GM18868 (cell line): Measurements from ENCODE around the gene FHIT.

Source experiments
- ATAC-seq: cut with Tn5 transposase; IDR thresholded peaks from one replicate; pipeline ENCODE4 v1.9.1; 2021; ENCODE audit warnings: mild to moderate bottlenecking, moderate library complexity; ENCODE audit not compliant: unreplicated experiment

Gene FHIT

GRCh38 chr3:59798372-59799086 is 1452.7 kb downstream of the FHIT start:
- ATAC-seq = no peak

GRCh38 chr3:59797533-59797932 is 1453.7 kb downstream of the FHIT start:
- no peak for ATAC-seq

GRCh38 chr3:59796456-59796855 is 1454.8 kb downstream of the FHIT start:
- ATAC-seq = no peak

DNA sequence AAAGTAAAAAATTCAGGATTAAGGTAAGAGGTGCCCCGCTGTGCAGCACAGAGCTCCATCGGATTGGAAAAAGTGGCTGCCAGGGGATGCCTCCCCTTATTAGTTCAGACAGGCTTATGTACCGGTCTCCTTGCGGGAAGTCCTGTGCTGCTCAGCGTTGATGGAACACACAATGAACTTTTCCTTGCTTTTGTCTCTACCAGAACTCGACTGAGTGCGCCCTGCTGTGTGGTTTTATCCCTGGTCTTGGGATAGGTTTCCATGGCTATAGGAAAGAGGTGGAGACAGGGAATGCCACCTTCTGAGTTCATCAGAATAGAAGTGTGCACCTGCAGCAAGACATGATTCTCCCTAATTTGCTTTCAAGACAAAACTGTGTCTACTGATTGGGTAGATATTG is 1455.5 kb downstream of the FHIT start:
- no peak for ATAC-seq

- ATAC-seq = no peak
These were observed 1457.3 kb downstream of the FHIT start for GRCh38 chr3:59793976-59794375.

GRCh38 chr3:59791774-59792308 is 1459.4 kb downstream of the FHIT start:
- no peak for ATAC-seq

GRCh38 chr3:59790241-59790640 is 1461.0 kb downstream of the FHIT start:
- no peak for ATAC-seq

DNA sequence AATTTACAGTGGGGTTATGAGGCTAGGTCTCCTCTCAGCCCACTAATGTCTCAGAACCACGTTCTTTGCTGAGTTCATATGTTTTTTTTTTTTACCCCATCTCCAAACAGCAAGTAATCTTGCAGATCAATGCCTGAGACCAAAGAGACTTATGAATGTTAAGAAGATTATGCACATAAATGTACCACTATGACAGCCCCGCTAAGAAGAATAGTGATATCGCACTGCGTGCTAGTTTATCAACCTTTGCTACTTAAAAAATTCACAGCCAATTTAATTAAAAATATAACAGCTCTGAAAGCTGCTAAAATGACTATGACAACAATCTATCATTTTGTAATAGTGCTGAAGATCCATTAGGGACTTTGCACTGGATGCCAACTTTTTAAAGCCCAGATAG is 1462.5 kb downstream of the FHIT start:
- no peak for ATAC-seq

DNA sequence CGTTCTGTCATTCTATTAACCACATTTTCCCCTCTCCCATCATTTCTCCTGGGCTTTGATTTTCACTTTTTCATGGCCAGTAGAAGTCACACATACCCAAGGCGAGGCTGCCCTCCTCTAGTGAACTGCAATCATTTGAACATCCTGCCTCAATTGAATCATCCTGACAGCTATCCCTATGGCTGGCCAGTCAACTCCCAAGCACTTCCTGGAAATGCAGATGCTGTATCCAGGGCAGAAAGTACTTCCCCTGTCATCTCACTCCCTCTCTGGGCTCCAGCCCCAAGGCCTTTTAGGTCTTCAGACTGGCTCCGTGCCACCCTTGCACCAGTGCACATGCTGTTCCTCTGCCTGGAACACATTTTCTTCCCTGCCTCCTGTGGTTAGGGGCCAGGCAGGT is 1463.1 kb downstream of the FHIT start:
- ATAC-seq = no peak

DNA sequence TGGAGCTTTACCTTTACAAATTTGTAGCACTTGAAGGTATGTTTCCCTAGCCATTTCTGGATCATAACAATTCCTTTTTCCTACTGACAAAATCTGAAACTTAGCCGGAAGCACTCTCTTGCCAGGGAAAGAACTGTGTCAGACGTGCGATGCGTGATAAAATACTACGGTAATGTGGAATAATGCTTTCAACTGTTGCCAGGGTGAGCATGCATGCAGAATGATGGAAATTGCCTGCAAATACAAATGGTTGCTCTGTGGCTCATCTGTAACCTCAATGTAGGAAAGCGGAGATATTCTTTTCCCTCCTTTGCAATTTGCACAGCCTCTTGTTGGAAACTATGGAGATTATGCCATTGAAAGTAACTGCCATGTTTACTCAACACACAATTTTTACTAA is 1464.9 kb downstream of the FHIT start:
- ATAC-seq = no peak

- no peak for ATAC-seq
These were observed 1467.1 kb downstream of the FHIT start for GRCh38 chr3:59784164-59784563.

- ATAC-seq = no peak
These were observed 1467.7 kb downstream of the FHIT start for GRCh38 chr3:59783468-59783988.

DNA sequence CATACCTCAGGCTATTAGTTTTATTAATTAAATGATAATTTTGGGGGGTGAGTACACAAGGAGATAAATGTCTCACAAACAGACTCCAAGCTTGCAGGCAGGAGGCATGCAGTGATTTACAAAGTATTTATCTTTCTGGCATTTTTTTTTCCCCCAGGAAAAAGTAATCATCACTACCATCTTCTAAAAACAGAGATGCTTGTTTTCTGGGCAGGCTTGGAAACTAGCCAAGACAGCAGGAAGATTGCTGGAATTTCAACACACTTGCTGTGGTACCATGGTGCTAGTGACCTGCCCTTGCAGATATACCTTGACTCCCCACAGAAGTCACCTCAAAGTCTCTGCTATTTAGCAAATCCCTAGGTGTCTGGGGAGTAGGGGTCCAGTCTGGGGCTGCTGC is 1468.6 kb downstream of the FHIT start:
- no peak for ATAC-seq

GRCh38 chr3:59780209-59780608 is 1471.0 kb downstream of the FHIT start:
- ATAC-seq = no peak

GRCh38 chr3:59779260-59779659 is 1472.0 kb downstream of the FHIT start:
- no peak for ATAC-seq

GRCh38 chr3:59777667-59778077 is 1473.6 kb downstream of the FHIT start:
- no peak for ATAC-seq

DNA sequence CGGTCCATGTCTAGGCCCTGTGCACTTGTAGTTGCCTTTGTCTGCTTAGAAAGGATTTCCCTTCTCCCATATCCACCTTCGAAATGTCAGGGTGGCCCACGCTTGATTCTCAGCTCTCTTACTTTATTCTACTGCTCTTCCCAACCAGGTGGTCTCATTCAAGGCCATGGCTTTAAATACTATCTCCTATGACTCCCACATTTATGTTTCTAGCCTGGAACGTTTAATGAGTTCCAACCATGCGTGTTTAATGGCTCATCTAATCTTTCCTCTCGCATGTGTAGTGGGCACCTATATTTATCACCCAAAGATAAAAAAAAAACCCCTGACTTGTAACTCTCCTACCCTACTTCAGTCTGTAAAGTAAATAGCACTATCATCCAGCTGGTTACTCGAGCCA is 1474.2 kb downstream of the FHIT start:
- ATAC-seq = no peak

GRCh38 chr3:59775761-59776325 is 1475.4 kb downstream of the FHIT start:
- no peak for ATAC-seq

- no peak for ATAC-seq
These were observed 1476.1 kb downstream of the FHIT start for GRCh38 chr3:59775106-59775505.

DNA sequence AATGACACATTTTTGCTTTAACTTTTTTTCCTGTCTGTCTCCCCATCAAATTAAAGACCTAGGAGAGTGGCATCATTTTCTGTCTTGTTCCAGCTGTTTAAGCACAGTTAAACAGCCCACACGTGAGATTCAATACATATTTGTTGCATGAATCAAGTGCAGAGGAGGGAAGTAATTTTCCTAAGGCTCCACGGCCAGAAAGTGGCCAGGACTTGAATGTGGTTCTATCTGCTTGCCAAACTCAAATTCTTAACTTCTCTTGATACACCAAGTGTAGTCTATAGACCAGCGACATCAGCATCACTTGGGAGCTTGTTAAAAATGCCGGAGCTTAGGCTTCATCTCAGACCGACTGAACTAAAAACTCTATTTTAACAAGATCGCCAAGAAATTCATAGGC is 1476.6 kb downstream of the FHIT start:
- no peak for ATAC-seq

- no peak for ATAC-seq
These were observed 1477.3 kb downstream of the FHIT start for GRCh38 chr3:59774000-59774399.
